ENCODE results near the gene ZNF322.

- TF ChIP-seq CTCF (IDR thresholded peaks at IDR 0.05 in 8 of 11, conservative IDR thresholded peaks at IDR 0.05 in 3 of 11) (no peak), POLR2AphosphoS5 (IDR thresholded peaks at IDR 0.05) (no peak), POLR2A (IDR thresholded peaks at IDR 0.05) (no peak)
These were observed 66.0 kb downstream of the ZNF322 start for GRCh38 chr6:26593278-26594130.
